IMR-90 (cell line): ENCODE data around the gene NDUFAF8.

Experiments
- CEBPB ChIP-seq: IDR thresholded peaks from 2 replicates; pipeline ENCODE4 v1.6.1; 2012; ENCODE audit warnings: low read depth, low read length, improper control_type of control experiment
- CTCF ChIP-seq: conservative IDR thresholded peaks from 2 replicates; pipeline ENCODE4 v1.5.1; 2012; ENCODE audit warnings: mild to moderate bottlenecking, low read depth, low read length, improper control_type of control experiment
- FOS ChIP-seq: fragments of 150-350 bp; IDR thresholded peaks from 2 replicates; pipeline ENCODE4 v1.6.1; 2016; ENCODE audit warnings: low read depth, low read length
- MXI1 ChIP-seq: IDR thresholded peaks from 2 replicates; pipeline ENCODE4 v1.6.1; 2012; ENCODE audit warnings: low read depth, mild to moderate bottlenecking, low read length, moderate library complexity, borderline replicate concordance
- POLR2A ChIP-seq: IDR thresholded peaks from 2 replicates; pipeline ENCODE4 v1.6.1; 2012; ENCODE audit warnings: mild to moderate bottlenecking, low read depth, low read length
- RFX5 ChIP-seq: IDR thresholded peaks from 2 replicates; pipeline ENCODE4 v1.8.0; 2012; ENCODE audit warnings: low read depth, mild to moderate bottlenecking, low read length, moderate library complexity
- USF2 ChIP-seq: fragments of 150-350 bp; IDR thresholded peaks from 2 replicates; pipeline ENCODE4 v1.6.1; 2017; ENCODE audit warnings: mild to moderate bottlenecking, antibody characterized with exemption, low read length, low read depth

- no peak for TF ChIP-seq POLR2A
- no peak for TF ChIP-seq CTCF
- TF ChIP-seq USF2 = no peak
- no peak for TF ChIP-seq MXI1
- no peak for TF ChIP-seq CEBPB
- TF ChIP-seq FOS = no peak
- no peak for TF ChIP-seq RFX5
Observed at GRCh38 chr17:81231121-81231645, 7.9 kb upstream of the NDUFAF8 start.
